GM18526 (cell line): ENCODE results near the gene SMYD3.

Experiments used
- POLR2A ChIP-seq: IDR thresholded peaks from 3 replicates; pipeline ENCODE4 v1.6.1; 2011; ENCODE audit not compliant: insufficient read length; ENCODE audit errors: extremely low read depth

SMYD3 gene

DNA sequence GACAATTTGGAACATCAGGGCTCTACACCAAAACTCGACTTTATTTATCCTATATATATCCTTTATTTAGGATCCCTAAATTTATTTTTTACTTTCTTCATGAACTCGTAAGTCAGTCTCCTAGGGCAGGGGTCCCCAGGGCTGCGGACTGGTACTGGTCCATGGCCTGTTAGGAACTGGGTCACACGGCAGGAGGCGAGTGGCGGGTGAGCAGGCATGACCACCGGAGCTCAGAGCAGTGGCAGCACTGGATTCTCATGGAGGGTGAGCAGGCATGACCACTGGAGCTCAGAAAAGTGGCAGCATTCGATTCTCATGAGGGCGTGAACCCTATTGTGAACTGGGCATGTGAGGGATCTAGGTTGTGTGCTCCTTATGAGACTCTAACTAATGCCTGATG lies 427.0 kb downstream of the SMYD3 start:
- no peak for TF ChIP-seq POLR2A

DNA sequence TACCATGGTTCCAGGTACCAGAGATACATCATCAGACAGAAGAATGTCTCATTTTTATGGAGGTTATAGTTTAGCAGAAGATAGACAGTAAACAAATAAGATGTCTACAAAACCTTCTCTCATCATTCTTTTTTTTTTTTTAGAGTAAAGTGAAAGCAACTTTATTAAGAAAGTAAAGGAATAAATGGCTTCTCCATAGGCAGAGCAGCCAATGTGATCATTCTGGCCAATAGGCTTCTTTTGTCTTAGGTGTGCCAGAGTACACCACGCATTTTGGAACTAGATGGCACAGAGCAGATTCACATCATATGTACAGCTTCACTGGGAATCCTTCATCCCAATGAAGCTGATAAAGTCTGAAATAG lies 428.2 kb downstream of the SMYD3 start:
- no peak for TF ChIP-seq POLR2A

DNA sequence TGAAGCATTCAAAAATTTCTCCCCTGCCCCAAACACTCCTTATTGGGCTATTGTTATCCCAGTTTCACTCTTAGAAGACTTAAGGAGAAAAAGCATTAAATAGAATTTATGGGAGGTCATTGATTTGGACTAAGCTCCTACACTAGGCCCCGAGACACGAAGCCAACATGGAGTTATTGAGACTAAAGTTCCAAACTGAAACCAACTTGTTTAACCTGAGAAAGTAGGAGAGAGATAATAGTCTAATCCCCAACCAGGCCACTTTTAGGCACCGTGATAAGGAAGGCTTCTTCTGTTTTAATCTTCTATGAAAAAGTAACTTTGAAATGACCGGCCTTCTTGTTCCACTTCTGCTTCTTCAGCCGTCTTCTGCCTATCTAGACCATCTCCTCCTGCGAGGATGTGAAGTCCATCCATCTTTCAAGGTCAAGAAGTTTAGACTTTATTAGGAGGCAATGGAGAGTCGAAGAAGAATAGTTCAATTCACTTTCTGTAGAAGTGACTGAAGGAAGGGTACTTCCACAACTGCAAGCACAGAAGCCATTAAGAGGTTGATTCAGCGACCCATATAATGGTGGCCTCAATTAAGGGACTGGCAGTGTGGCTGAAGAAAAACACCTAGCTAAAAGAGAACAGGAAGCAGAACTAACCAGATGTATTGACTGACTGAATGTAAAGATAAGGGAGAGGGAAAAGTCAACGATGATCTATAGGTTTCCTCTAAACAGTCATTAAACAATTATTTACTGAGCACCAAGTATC lies 428.8 kb downstream of the SMYD3 start:
- no peak for TF ChIP-seq POLR2A

DNA sequence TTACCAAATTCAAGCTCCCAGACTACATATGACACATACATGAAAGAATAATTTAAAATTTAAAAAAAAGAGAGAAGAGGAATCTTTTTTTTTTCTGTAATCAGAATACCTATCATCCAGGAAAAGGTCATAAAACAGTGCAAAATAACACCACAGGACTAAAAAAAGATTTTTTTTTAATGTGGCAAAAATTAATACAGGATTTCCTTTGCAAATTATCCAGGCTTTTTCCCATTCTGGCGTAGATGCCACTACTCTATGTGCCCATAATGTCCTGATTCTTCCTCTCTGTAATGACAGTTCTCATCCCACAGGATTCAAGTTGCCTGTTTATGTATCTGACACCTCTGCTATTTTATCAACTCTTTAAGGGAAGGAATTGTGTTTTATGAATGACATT lies 429.6 kb downstream of the SMYD3 start:
- no peak for TF ChIP-seq POLR2A

DNA sequence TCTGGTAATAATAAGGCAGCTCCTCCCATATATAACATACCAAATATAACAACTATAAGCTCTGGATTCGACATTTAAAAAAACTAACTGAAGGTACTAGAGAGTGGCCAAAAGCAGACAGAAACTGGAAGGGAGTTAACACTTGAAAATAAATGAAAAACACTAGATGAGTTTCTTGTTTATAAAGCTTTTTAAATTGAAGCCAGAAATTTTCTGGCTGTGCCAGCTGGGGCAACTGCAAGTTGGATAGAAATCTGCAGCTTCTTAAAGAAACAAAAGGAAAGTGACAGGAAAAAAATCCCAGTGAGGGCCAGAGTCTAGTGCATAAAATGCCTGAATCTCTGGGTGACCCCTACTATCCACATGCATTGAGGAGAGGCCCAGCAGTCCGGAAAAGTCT lies 432.7 kb downstream of the SMYD3 start:
- TF ChIP-seq POLR2A = no peak

DNA sequence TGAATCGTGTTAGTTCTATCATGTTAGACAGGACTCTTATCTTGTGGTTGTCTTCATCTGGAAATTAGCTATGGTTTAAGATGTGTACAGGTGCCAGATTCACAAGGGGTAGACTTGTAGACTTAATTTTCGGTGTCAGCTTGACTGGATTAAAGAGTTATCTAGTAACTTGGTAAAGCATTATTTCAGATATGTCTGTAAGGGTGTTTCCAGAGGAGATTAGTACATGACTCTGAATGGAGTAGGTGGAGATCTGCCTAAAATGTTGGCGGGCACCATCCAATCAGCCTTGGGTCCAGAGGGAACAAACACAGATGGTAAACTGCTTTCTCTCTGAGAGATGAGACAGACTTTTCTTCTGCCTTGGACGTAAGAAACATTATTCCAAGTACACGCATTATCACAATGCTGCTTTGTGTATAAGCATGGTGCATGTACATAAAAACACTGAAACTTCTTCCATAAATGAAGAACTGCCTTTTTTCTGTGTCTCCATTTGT lies 434.6 kb downstream of the SMYD3 start:
- no peak for TF ChIP-seq POLR2A

DNA sequence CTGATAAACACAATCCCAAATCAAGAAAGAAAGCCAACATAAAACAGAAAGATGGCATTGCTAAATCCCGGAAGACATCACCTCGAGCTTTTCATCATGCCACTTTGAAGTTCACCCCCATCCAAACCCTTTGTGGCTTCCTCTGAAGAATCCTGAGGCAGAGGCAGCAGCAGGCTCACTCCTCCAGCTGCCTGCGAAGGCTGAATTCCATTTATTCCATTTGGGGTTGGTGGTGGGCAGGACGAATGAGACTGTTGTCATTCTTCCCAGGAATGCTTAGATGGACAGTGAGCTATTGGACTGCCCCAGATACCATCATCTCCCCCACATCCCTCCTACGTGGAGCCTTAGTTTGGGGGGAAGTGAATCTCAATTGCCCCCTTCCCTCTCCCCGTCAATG lies 437.5 kb downstream of the SMYD3 start:
- no peak for TF ChIP-seq POLR2A

DNA sequence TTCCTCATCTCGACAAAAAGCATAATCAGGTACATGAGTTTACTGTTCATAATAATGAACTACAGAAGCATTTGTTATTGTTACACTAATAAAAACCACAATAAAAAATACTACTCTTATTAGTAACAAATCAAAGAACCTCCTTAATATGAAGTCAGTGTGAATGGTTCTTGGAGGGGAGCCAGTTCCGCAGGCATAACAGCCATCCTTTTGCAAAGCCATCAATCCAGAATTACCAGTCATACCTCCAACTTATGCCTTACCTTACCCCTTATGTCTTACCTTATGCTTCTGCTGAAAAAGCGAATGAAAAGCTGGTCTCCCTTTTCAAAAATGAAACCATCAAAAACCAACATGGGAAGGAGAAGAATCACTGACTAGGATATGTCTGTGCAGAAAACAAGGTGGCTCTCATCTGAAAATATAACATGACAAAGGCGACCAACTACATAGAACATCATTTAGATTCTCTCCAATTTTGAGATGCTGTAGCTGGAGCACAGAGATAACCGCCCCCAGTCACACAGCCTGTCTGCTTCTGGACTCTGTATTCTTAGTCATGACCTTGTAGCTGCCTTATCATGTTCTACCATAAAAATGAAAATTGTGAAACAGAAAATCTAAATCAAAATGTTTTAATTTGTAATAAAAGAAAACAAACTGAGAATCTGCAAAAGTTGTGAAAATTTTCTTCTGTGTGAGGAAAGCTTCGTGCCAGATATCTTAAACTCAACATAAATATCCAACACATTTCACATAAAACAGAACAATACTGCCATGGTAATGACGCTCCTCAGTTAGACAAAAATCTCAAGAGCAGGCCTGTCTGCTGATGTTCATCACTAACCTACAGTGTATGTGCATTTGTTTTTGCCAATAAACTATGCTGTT lies 438.2 kb downstream of the SMYD3 start:
- no peak for TF ChIP-seq POLR2A

DNA sequence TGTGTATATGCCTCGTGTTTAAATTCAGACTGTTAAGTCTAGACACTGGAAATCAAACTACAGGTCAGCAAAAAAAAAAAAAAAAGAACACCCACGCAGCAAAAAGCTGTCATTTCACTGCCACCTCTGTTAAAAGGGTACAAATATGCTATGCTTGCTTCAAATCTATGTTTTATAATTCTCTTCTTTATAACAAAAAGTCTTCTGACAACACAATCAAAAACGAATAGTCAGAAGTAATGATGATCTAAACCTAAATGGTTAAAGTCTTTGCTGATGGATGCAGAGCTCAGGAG lies 438.9 kb downstream of the SMYD3 start:
- no peak for TF ChIP-seq POLR2A

DNA sequence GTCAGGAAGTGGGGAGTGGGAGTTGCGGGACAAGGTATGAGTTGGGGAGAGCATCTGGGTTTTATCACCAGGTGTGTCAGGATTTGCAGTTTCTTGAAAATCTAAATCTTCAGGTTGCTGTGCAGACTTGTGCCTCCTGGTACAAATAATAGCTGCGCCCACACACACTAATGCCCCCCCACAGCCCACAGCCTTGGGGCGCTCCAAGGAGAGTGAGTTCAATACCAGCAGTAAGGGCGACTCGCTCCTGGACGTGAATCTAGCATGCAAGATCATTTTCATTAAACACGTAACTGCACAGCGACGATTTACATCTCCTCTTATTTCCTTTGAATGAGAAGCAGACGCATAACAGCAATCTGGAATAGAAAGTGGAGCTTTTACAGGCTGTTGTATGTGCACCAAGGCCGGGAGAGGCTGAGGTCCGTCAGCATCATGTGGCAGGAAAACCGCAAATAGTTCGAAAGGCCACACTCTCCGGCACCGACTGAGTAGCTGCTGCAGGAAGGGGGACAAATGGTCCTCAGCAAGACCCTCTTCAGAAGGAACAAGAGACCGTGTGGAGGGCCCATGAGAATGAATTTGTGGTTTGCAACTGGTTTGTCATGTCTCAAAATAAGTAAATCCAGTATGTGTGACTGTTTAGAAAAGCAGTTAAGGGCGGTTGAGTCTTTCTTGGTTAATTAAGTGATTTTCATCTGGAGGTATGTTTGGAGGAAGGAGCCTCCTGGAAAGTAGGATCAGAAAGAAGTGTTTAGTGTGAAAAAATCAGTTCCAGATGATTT lies 439.5 kb downstream of the SMYD3 start:
- TF ChIP-seq POLR2A = no peak

DNA sequence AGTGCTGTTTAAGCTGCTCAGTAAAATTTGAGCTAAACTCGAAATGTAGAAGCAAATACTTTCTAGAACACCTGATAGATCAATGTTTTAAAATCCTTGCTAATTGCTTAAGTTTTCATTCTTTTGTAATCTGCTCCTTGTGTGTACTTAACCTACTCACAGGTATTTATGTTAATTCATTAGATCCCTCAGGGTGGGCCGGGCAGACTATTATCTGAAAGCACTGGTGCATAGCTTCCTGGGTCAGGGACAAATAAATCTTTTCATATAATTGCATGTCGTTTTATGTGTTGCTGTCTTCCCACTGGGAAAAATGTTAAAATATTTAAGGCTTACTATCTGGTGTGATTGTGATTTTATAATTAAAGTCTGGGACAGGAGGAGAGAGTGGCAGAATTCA lies 440.5 kb downstream of the SMYD3 start:
- no peak for TF ChIP-seq POLR2A

DNA sequence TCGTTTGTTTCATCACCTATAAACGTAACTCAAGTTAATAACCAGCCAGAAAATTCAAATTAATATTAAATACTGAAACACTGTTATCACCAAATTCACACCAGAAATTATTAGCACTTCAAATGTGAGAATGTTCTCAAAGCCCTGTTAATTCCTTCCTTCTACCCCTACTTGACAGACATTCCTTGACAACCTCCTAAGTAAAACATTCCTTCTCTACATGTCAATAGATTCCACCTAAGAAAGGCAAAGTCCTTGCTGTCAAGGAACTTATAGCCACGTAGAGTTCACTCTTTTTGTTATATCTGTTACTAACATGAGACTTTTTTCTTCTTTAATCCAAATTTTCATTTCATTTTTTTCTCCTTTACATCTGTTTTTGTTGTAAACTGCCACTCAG lies 441.5 kb downstream of the SMYD3 start:
- TF ChIP-seq POLR2A = no peak

DNA sequence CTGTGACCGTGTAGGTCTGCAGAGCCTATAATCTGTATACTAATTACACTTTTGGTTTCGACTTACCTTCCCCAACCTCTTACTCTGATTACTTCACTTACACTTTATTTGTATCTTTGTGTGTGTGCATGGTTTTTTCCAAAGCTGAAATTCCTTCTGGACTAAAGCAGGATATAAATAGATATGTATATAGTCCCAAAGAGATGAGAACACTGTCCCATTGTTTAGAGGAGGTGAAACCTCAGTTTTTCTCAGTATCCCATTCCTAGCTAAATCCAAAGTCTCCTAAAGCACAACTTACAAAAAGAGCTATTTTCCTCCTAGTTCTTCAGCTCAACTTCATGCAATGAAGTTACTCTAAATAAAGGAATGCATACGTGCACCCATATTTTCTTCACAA lies 442.2 kb downstream of the SMYD3 start:
- no peak for TF ChIP-seq POLR2A

DNA sequence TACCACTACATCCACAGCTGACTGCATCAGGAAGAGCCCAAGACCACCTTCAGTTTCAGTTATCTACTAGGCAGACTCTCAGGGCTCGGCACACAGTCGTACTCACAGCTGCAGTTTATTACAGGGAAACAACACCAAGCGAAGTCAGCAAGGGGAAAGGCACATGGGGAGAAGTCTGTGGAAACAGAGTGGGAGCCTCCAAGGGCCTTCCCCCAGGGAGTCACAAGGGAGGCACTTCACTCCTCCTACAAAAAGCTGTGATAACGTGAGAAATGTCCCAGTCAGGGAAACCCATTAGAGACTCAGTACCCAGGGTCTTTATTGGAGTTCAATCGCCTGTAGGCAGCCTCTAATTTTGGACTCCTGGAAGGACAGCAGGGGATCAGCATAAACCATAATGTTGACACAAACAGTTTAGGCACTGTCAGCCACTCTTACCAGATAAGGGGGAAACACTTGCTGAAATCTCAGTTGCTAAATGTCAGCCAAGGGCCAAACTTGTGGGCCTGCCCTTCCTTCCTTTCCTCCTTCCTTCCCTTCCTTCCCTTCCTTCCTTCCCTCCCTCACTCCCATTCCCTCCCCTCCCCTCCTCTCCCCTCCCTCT lies 444.0 kb downstream of the SMYD3 start:
- TF ChIP-seq POLR2A = no peak

DNA sequence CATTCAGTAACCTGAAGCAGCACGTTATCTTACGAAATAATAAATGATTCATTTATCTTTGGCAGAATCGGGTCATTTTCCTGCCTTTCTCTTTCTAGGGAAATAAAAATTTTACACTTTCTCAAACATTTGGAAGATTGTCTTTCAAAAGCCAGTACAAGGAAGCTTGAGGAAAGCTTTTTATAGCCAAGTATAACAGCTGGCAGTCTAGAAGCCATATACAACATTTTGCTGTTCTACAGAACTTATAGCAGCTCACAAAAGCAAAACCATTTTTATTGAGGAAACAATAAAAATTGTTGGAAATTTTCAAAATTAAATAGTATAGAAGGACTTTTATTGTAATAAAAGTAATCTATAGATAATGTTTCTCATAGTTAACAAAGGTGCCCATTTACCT lies 448.6 kb downstream of the SMYD3 start:
- no peak for TF ChIP-seq POLR2A

DNA sequence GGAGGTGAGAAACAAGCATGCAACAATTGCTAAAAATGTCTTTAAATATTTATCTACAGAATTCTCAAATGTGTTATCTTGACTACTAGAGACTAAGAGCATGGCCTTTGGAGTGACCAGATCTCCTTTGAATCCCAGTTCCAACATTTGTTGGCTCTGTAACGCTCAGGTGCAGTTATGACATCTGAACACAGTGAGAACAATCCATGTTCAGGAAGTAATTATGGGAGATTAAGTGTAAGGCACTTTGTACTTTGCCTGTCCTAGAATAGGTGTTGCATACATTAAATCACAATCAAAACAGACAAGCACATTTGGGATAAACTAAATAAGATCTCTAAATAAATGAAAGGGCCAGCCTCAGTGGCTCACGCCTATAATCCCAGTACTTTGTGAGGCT lies 454.5 kb downstream of the SMYD3 start:
- TF ChIP-seq POLR2A = no peak

DNA sequence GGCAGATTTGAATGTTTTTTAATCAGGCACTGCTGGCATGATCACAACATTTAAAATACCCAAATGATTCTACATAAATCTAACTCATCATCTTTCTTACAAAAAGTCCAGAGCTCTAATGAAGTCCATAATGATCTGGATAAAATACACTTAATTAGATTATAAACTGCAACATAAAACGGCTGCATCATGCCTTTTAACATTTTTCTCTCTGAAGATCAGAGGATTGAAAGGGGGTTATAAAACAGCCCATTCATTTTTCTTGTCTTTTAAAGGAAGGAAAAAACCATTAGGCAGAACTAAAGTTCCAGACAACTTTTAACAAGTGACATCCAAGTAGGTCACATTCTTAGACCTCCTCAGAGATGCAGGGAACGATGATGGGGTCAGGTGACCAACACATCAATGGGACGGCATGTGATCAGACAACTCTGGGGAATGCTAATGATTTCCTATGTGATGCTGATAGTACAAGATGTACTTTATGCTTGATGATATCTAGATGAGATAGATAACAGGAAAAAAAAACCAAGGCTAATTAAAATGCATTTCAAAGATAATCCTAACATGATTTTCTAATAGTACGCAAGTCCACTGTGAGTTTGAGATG lies 455.1 kb downstream of the SMYD3 start:
- TF ChIP-seq POLR2A = no peak
